Mucosa of rectum (tissue), 2 donors: Measurements from ENCODE around the gene LRRC37A3.
"Not testable (repeated sequence)": the region's sequence is repeated elsewhere in the genome, so short reads cannot be mapped to it uniquely, and the experiment has no call there.

Experiments used
- H3K27ac ChIP-seq, 2 donors: one replicate each; pipeline ENCODE4 v1.7.0; 2013; ENCODE audit warnings: inconsistent platforms in 2 of 2, low read depth in 2 of 2, low read length in 2 of 2
- H3K27me3 ChIP-seq, 2 donors: one replicate each; pipeline ENCODE4 v1.7.0; 2013; ENCODE audit warnings: low read length in 2 of 2; ENCODE audit not compliant: control insufficient read depth in 2 of 2, insufficient read depth in 2 of 2
- H3K36me3 ChIP-seq, 2 donors: one replicate each; pipeline ENCODE4 v1.7.0; 2013; ENCODE audit warnings: low read length in 2 of 2; ENCODE audit not compliant: control insufficient read depth in 2 of 2, insufficient read depth in 2 of 2
- H3K4me1 ChIP-seq, 2 donors: one replicate each; pipeline ENCODE4 v1.7.0; 2013; ENCODE audit warnings: low read length in 2 of 2, mild to moderate bottlenecking in 1 of 2; ENCODE audit not compliant: control insufficient read depth in 2 of 2, insufficient read depth in 2 of 2
- H3K4me3 ChIP-seq, 2 donors: one replicate each; pipeline ENCODE4 v1.7.0; 2013; ENCODE audit warnings: low read length in 2 of 2
- H3K9ac ChIP-seq, 2 donors: one replicate each; pipeline ENCODE4 v1.7.0; 2013; ENCODE audit warnings: low read length in 2 of 2, low read depth in 1 of 2, mild to moderate bottlenecking in 1 of 2
- H3K9me3 ChIP-seq, 2 donors: one replicate each; pipeline ENCODE4 v1.7.0; 2013; ENCODE audit warnings: low read length in 2 of 2; ENCODE audit not compliant: control insufficient read depth in 2 of 2
- donor health status: healthy.
- donor health status: Normal muscosa, but diverticular disease.

The LRRC37A3 gene

DNA sequence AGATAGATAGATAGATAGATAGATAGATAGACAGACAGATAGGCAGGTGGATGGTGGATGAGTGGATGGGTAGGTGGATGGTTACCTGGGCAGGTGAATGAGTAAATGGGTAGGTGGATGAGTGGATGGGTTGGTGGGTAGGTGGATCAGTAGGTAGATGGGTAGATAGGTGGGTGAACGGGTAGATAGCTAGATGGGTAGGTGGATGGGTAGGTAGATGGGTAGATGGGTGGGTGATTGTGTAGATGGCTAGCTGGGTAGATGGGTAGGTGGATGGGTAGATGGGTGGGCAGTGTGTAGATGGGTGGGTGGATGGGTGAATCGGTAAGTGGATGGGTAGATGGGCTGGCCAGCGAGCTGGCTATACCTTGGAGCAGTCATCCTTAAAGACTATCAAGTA is 21.8 kb upstream of the LRRC37A3 start:
- Histone ChIP-seq H3K27me3 (no peaks in the 10 kb centered on the region), H3K9me3 (no peaks in the 10 kb centered on the region), H3K27ac (no peak overlapping the region), H3K9ac (no peak overlapping the region), H3K4me3 (no peak overlapping the region), H3K4me1 (peaks cover 0 to 3% of the 10 kb centered on the region in 2 donors), H3K36me3 (no peaks in the 10 kb centered on the region)

- no peak overlapping the region for H3K9ac ChIP-seq
- no peaks in the 10 kb centered on the region for H3K27me3 ChIP-seq
- H3K27ac ChIP-seq = no peak overlapping the region
- no peak overlapping the region for H3K4me3 ChIP-seq
- no peaks in the 10 kb centered on the region for H3K9me3 ChIP-seq
- no peaks in the 10 kb centered on the region for H3K36me3 ChIP-seq
- peaks cover 0 to 3% of the 10 kb centered on the region in 2 donors for H3K4me1 ChIP-seq
Observed at GRCh38 chr17:64940055-64940454, 20.8 kb upstream of the LRRC37A3 start.

GRCh38 chr17:64938925-64939474 is 19.7 kb upstream of the LRRC37A3 start:
- Histone ChIP-seq H3K9me3 (no peaks in the 10 kb centered on the region), H3K27ac (no peak overlapping the region), H3K27me3 (no peaks in the 10 kb centered on the region), H3K4me1 (peaks cover 0 to 3% of the 10 kb centered on the region in 2 donors), H3K9ac (no peak overlapping the region), H3K4me3 (no peak overlapping the region), H3K36me3 (no peaks in the 10 kb centered on the region)

GRCh38 chr17:64938290-64938689 is 19.0 kb upstream of the LRRC37A3 start:
- H3K9me3 ChIP-seq = no peaks in the 10 kb centered on the region
- no peak overlapping the region for H3K27ac ChIP-seq
- H3K36me3 ChIP-seq = no peaks in the 10 kb centered on the region
- H3K4me1 ChIP-seq = peaks cover 0 to 3% of the 10 kb centered on the region in 2 donors
- H3K27me3 ChIP-seq = no peaks in the 10 kb centered on the region
- H3K9ac ChIP-seq = no peak overlapping the region
- no peak overlapping the region for H3K4me3 ChIP-seq

DNA sequence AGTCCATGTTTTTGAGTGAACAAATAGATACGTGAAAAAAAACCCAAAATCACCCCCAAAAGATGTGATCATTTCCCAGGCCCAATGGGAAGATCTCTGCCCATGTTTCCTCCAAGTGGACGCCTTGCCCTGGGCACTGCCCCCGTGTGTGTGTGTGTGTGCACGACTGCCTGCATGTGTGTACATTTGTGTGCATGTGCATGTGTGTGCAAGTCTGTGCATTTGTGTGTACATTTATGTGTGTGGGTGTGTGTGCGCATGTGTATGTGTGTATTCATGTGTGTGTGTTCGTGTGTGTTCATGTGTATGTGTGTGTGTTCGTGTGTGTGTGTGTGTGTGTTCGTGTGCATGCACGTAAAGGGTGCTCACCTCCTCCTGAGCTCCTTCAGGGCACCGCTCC is 16.8 kb upstream of the LRRC37A3 start:
- Histone ChIP-seq H3K9ac (no peak overlapping the region), H3K4me3 (no peak overlapping the region), H3K36me3 (no peaks in the 10 kb centered on the region), H3K27me3 (no peaks in the 10 kb centered on the region), H3K27ac (no peak overlapping the region), H3K9me3 (no peaks in the 10 kb centered on the region), H3K4me1 (peaks cover 0 to 3% of the 10 kb centered on the region in 2 donors)

DNA sequence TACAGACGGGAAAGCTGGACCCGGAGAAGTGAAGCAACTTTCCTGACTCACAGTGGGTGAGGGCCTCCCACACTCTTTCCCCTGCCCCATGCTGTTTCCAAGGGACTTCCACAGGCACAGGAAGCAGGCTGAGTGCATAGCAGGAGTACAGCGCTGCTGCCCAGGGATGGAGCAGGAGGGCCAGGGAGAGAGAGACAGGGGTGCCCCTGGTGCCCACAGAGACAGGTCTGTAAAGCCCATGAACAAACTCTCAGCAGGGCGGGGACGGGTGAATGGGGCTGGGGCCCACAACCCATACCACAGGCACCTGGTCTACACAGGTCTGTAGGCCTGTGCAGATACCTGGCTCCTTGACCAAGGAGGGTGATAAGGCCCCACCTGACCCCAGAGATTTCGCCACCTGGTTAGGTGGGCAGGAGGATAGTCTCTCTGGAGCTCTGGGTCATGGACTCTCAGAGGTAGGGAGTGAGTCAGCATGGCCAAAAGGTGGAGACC is 15.1 kb upstream of the LRRC37A3 start:
- H3K27ac ChIP-seq, H3K9ac ChIP-seq, H3K36me3 ChIP-seq, H3K27me3 ChIP-seq, H3K9me3 ChIP-seq, H3K4me1 ChIP-seq, H3K4me3 ChIP-seq: not testable (repeated sequence)

- not testable (repeated sequence) for H3K27ac ChIP-seq
Observed at GRCh38 chr17:64932850-64933249, 13.6 kb upstream of the LRRC37A3 start.

DNA sequence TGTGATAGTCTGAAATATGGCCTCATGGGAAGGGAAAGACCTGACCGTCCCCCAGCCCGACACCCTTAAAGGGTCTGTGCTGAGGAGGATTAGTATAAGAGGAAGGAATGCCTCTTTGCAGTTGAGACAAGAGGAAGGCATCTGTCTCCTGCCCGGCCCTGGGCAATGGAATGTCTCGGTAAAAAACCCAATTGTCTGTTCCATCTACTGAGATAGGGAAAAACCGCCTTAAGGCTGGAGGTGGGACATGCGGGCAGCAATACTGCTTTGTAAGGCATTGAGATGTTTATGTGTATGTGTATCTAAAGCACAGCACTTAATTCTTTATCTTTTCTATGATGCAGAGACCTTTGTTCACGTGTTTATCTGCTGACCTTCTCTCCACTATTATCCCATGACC is 11.1 kb upstream of the LRRC37A3 start:
- H3K27me3 ChIP-seq, H3K4me1 ChIP-seq, H3K9ac ChIP-seq, H3K27ac ChIP-seq, H3K4me3 ChIP-seq, H3K9me3 ChIP-seq, H3K36me3 ChIP-seq: not testable (repeated sequence)

More at GRCh38 chr17:64932850-64933249, 13.6 kb upstream of the LRRC37A3 start:
- H3K4me3 ChIP-seq, H3K4me1 ChIP-seq, H3K9me3 ChIP-seq, H3K27me3 ChIP-seq, H3K36me3 ChIP-seq, H3K9ac ChIP-seq: not testable (repeated sequence)

GRCh38 chr17:64929419-64930209 is 10.3 kb upstream of the LRRC37A3 start:
- H3K27me3 ChIP-seq, H3K9me3 ChIP-seq, H3K4me1 ChIP-seq, H3K27ac ChIP-seq, H3K9ac ChIP-seq, H3K4me3 ChIP-seq, H3K36me3 ChIP-seq: not testable (repeated sequence)

- H3K27ac ChIP-seq, H3K4me3 ChIP-seq, H3K27me3 ChIP-seq, H3K9me3 ChIP-seq, H3K36me3 ChIP-seq, H3K9ac ChIP-seq, H3K4me1 ChIP-seq: not testable (repeated sequence)
Observed at GRCh38 chr17:64928701-64929100, 9.4 kb upstream of the LRRC37A3 start.
